Retinal pigment epithelial cell (primary cell): ENCODE measurements around the gene HPGD.

Experiments
- DNase-seq: peaks from one replicate; pipeline ENCODE4 v3.0.0-alpha.2; 2010; ENCODE audit warnings: low read depth
- H3K4me3 ChIP-seq: 2 replicates; pipeline ENCODE4 v1.5.1; 2011; ENCODE audit warnings: mild to moderate bottlenecking, low read length, control low read depth, moderate library complexity
- TF ChIP-seq, protein P1 (sequence below): conservative IDR thresholded peaks from 2 replicates; pipeline ENCODE4 v1.5.1; 2011; ENCODE audit warnings: low read depth, low read length, control low read depth, inconsistent platforms

HPGD gene

DNA sequence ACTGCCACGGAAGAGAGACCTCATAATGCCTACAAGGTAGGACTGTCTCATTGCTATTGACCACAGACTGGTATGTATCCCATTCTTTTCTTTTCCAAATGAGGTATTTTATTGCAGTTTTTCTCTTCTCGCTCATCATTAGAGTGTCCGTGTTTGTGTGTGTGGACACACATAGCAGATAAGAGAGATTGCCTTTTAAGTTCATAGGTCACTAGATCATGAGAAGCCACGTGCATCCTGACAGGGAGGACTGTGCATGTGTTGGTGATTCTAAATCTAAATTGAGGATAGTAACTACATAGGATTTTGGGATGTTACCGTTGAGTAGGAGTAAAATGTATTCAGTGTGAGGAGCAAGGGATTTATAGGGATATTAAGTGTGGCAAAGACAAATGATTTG lies 37.3 kb downstream of the HPGD start:
- no peak for DNase-seq
- H3K4me3 ChIP-seq, result no peak overlapping the region
- TF ChIP-seq, protein P1, sequence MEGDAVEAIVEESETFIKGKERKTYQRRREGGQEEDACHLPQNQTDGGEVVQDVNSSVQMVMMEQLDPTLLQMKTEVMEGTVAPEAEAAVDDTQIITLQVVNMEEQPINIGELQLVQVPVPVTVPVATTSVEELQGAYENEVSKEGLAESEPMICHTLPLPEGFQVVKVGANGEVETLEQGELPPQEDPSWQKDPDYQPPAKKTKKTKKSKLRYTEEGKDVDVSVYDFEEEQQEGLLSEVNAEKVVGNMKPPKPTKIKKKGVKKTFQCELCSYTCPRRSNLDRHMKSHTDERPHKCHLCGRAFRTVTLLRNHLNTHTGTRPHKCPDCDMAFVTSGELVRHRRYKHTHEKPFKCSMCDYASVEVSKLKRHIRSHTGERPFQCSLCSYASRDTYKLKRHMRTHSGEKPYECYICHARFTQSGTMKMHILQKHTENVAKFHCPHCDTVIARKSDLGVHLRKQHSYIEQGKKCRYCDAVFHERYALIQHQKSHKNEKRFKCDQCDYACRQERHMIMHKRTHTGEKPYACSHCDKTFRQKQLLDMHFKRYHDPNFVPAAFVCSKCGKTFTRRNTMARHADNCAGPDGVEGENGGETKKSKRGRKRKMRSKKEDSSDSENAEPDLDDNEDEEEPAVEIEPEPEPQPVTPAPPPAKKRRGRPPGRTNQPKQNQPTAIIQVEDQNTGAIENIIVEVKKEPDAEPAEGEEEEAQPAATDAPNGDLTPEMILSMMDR, result no peak

DNA sequence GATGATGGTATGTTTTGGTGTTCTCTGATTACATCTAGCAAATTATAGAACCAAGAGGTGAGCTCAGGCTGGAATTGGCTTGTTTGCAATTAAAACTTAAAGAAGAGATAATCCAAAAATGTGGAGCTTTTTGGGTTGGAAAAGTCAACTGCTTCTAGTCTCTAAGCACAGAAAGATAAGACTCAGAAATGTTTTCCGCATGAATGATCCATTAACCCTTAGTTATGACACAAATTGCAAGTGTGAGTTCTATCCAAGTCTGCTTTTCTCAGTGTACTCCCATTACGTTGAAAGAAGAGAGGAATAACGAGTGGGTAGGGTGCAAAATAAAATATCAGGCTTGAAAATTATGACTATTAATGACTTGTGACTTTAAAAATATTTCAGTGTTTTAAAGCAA lies 38.5 kb downstream of the HPGD start:
- no peak overlapping the region for H3K4me3 ChIP-seq
- TF ChIP-seq, protein P1, result no peak
- peak; percentile 56 for DNase-seq

GRCh38 chr4:174479140-174479539 lies 43.1 kb downstream of the HPGD start:
- TF ChIP-seq, protein P1, result no peak
- no peak for DNase-seq
- no peak overlapping the region for H3K4me3 ChIP-seq

- no peak for DNase-seq
- H3K4me3 ChIP-seq, result no peak overlapping the region
- TF ChIP-seq, protein P1, result no peak
Measured at GRCh38 chr4:174475528-174475927, 46.8 kb downstream of the HPGD start.

GRCh38 chr4:174474457-174475075 lies 47.7 kb downstream of the HPGD start:
- no peak overlapping the region for H3K4me3 ChIP-seq
- TF ChIP-seq, protein P1, result no peak
- no peak for DNase-seq

- TF ChIP-seq, protein P1, result no peak
- no peak overlapping the region for H3K4me3 ChIP-seq
- no peak for DNase-seq
Measured at GRCh38 chr4:174467107-174467506, 55.2 kb downstream of the HPGD start.

DNA sequence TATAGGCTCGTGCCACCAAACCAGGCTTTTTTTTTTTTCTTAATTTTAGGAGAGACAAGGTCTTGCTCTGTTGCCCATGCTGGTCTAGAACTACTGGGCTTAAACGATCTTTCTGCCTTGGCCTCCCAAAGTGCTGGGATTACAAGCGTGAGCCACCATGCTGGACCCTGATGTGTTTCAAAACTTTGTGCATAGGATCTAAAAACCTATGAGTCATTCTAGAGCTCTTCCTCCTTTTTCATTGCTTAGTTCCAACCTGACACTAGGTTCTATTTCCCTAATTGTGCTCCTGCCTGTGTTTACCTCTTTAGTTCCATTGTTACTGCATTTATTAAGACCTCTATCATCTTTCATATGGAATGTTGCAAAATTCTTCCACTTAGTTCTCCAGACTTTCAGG lies 57.3 kb downstream of the HPGD start:
- no peak overlapping the region for H3K4me3 ChIP-seq
- TF ChIP-seq, protein P1, result no peak
- no peak for DNase-seq
